ENCODE results near the gene FETUB. TPM values are rescaled to one million over a fixed set of nuclear protein-coding genes. Genes with fewer than 3 reads are reported as not detected.

The FETUB gene
- total RNA-seq, 2 experiments from 2014 or later, result not detected

DNA sequence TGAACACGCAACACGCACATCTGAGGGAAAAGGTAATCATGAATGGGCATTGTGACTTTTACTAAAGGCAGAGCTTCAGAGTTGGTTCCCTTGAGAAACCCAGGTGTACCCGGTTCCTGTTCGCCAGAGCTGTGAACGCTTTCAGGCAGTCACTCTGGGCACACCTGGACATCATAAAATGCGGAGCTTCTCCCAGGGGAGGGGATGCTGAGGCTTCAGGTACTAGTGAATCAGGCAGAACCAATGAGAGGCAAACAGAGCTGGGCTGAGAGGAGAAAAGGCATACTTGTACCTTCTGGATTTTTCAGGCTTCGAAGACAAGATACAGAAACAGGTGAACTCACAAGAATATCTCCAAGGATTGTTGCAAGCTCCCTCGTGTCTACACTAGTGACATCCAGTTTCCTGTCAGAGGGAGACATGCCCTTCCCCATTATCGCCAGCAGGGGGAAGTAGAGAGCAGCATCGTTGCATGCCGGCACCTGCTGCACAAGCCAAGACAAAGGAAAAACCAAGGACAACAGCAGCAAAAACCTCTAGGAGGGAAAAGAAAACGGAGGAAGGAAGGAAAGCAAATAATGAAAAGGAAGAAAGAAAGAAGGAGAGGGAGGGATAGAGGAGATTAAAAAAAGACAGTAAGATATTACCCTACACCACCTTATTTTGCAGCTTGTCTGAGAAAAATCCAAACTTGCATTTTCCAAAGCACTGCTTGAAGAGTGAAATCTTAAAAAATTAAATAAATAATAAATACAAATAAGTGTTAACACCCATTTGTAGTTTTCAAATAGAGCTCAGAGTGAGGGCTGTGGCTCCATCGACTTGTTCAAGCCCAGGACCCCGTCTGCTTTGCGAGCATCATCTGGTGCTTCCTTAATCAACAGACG, 25.4 kb upstream of the FETUB start:
- CTCF ChIA-PET, result interaction anchor here (0.6 to 6.6 kb wide), 58 partner anchors 10 to 955 kb away, joined by 3 to 164 read pairs (median 4); partner anchors contain the start of genes DNAJB11, FETUB, RFC4 and RPL39L
- H3K4me1 Mint-ChIP-seq (ENCODE audit: low read depth), result peaks cover 24% of the 10 kb centered on the region
- no peak overlapping the region for H3K27ac Mint-ChIP-seq
- POLR2A ChIA-PET, result interaction anchor here (0.6 to 2.7 kb wide), 5 partner anchors 45 to 953 kb away, joined by 3 to 10 read pairs (median 4); partner anchors contain the start of genes DNAJB11 and EIF4A2
- peaks cover 44% of the 10 kb centered on the region for H3K27me3 Mint-ChIP-seq (ENCODE audit: low read depth)
- ATAC-seq, result peak; percentile 61
- DNase-seq, result peak; percentile 82
- H3K9me3 Mint-ChIP-seq (ENCODE audit: insufficient read depth), result no peaks in the 10 kb centered on the region
- no peak overlapping the region for H3K4me3 Mint-ChIP-seq
- no peaks in the 10 kb centered on the region for H3K36me3 Mint-ChIP-seq (ENCODE audit: low read depth)

GRCh38 chr3:186616299-186616617, 23.9 kb upstream of the FETUB start:
- no peak for DNase-seq
- ATAC-seq, result no peak
- POLR2A ChIA-PET, result interaction anchor here (1.3 to 2.0 kb wide), 3 partner anchors 157 to 205 kb away, joined by 3 to 7 read pairs (median 6); no protein-coding TSS in a partner anchor
- H3K4me1 Mint-ChIP-seq (ENCODE audit: low read depth), result peaks cover 24% of the 10 kb centered on the region
- H3K27me3 Mint-ChIP-seq (ENCODE audit: low read depth), result peaks cover 49% of the 10 kb centered on the region
- no peaks in the 10 kb centered on the region for H3K9me3 Mint-ChIP-seq (ENCODE audit: insufficient read depth)
- CTCF ChIA-PET, result interaction anchor here (0.7 to 6.6 kb wide), 42 partner anchors 8 to 673 kb away, joined by 3 to 164 read pairs (median 6); partner anchors contain the start of genes CRYGS, DNAJB11, EIF4A2 and FETUB
- H3K4me3 Mint-ChIP-seq, result no peak overlapping the region
- no peak overlapping the region for H3K27ac Mint-ChIP-seq
- H3K36me3 Mint-ChIP-seq (ENCODE audit: low read depth), result no peaks in the 10 kb centered on the region

- H3K9me3 Mint-ChIP-seq (ENCODE audit: insufficient read depth), result no peaks in the 10 kb centered on the region
- H3K36me3 Mint-ChIP-seq (ENCODE audit: low read depth), result no peaks in the 10 kb centered on the region
- DNase-seq (peak; percentile 88), ATAC-seq (peak; percentile 99)
- CTCF ChIA-PET, result interaction anchor here (0.6 to 6.6 kb wide), 71 partner anchors 7 to 957 kb away, joined by 3 to 164 read pairs (median 4); partner anchors contain the start of genes CRYGS, DNAJB11, EIF4A2 and FETUB
- H3K4me3 Mint-ChIP-seq, result peak overlapping the region; percentile 64
- peak overlapping the region; percentile 59 for H3K27ac Mint-ChIP-seq
- H3K27me3 Mint-ChIP-seq (ENCODE audit: low read depth), result peaks cover 49% of the 10 kb centered on the region
- POLR2A ChIA-PET, result interaction anchor here (1.3 to 2.0 kb wide), 5 partner anchors 47 to 204 kb away, joined by 3 to 8 read pairs (median 7); partner anchors contain the start of genes DNAJB11 and EIF4A2
- peaks cover 24% of the 10 kb centered on the region for H3K4me1 Mint-ChIP-seq (ENCODE audit: low read depth)
These were observed 22.9 kb upstream of the FETUB start for GRCh38 chr3:186617036-186617946.

- peaks cover 24% of the 10 kb centered on the region for H3K4me1 Mint-ChIP-seq (ENCODE audit: low read depth)
- ATAC-seq (no peak), DNase-seq (no peak)
- H3K27ac Mint-ChIP-seq, result no peak overlapping the region
- peaks cover 47% of the 10 kb centered on the region for H3K27me3 Mint-ChIP-seq (ENCODE audit: low read depth)
- ChIA-PET CTCF (interaction anchor here (0.6 to 6.6 kb wide), 14 partner anchors 10 to 1365 kb away, joined by 3 to 164 read pairs (median 6); partner anchors contain the start of genes DNAJB11 and TBCCD1), POLR2A (interaction anchor here (2.0 kb wide), 1 partner anchor 48 kb away, joined by 7 read pairs; the partner anchor contains the start of gene DNAJB11)
- no peaks in the 10 kb centered on the region for H3K36me3 Mint-ChIP-seq (ENCODE audit: low read depth)
- no peaks in the 10 kb centered on the region for H3K9me3 Mint-ChIP-seq (ENCODE audit: insufficient read depth)
- no peak overlapping the region for H3K4me3 Mint-ChIP-seq
These were observed 21.8 kb upstream of the FETUB start for GRCh38 chr3:186618318-186618938.

GRCh38 chr3:186619787-186620212, 20.4 kb upstream of the FETUB start:
- ChIA-PET CTCF (interaction anchor here (0.9 to 1.4 kb wide), 2 partner anchors 79 to 201 kb away, joined by 3 to 4 read pairs; no protein-coding TSS in a partner anchor), POLR2A (no interaction called here)

GRCh38 chr3:186620213-186621092, 19.7 kb upstream of the FETUB start:
- CTCF ChIA-PET, result interaction anchor here (0.9 to 1.4 kb wide), 2 partner anchors 80 to 201 kb away, joined by 3 to 4 read pairs; no protein-coding TSS in a partner anchor
- H3K27me3 Mint-ChIP-seq (ENCODE audit: low read depth), result peaks cover 36% of the 10 kb centered on the region

More at GRCh38 chr3:186619787-186620212, 20.4 kb upstream of the FETUB start:
- DNase-seq (no peak), ATAC-seq (no peak)
- H3K4me3 Mint-ChIP-seq, result no peak overlapping the region
- H3K4me1 Mint-ChIP-seq (ENCODE audit: low read depth), result peaks cover 18% of the 10 kb centered on the region
- H3K27ac Mint-ChIP-seq, result no peak overlapping the region
- peaks cover 38% of the 10 kb centered on the region for H3K27me3 Mint-ChIP-seq (ENCODE audit: low read depth)
- no peaks in the 10 kb centered on the region for H3K9me3 Mint-ChIP-seq (ENCODE audit: insufficient read depth)
- H3K36me3 Mint-ChIP-seq (ENCODE audit: low read depth), result no peaks in the 10 kb centered on the region

GRCh38 chr3:186621894-186622650, 18.1 kb upstream of the FETUB start:
- H3K27me3 Mint-ChIP-seq (ENCODE audit: low read depth), result peaks cover 34% of the 10 kb centered on the region
- H3K4me1 Mint-ChIP-seq (ENCODE audit: low read depth), result peaks cover 6% of the 10 kb centered on the region
- H3K9me3 Mint-ChIP-seq (ENCODE audit: insufficient read depth), result no peaks in the 10 kb centered on the region
- ATAC-seq (no peak), DNase-seq (no peak)
- no peak overlapping the region for H3K4me3 Mint-ChIP-seq
- ChIA-PET POLR2A (interaction anchor here (1.1 kb wide), 1 partner anchor 47 kb away, joined by 3 read pairs; no protein-coding TSS in a partner anchor), CTCF (interaction anchor here (5.6 kb wide), 1 partner anchor 7 kb away, joined by 65 read pairs; no protein-coding TSS in a partner anchor)
- no peak overlapping the region for H3K27ac Mint-ChIP-seq
- no peaks in the 10 kb centered on the region for H3K36me3 Mint-ChIP-seq (ENCODE audit: low read depth)

More at GRCh38 chr3:186620213-186621092, 19.7 kb upstream of the FETUB start:
- no peak for DNase-seq
- no peaks in the 10 kb centered on the region for H3K36me3 Mint-ChIP-seq (ENCODE audit: low read depth)
- no peak overlapping the region for H3K4me3 Mint-ChIP-seq
- H3K4me1 Mint-ChIP-seq (ENCODE audit: low read depth), result peaks cover 16% of the 10 kb centered on the region
- POLR2A ChIA-PET, result interaction anchor here (0.6 kb wide), 1 partner anchor 51 kb away, joined by 3 read pairs; no protein-coding TSS in a partner anchor
- no peaks in the 10 kb centered on the region for H3K9me3 Mint-ChIP-seq (ENCODE audit: insufficient read depth)
- no peak for ATAC-seq
- no peak overlapping the region for H3K27ac Mint-ChIP-seq

GRCh38 chr3:186622651-186623310, 17.4 kb upstream of the FETUB start:
- ChIA-PET CTCF (interaction anchor here (0.7 to 5.6 kb wide), 2 partner anchors 7 to 855 kb away, joined by 3 to 65 read pairs; no protein-coding TSS in a partner anchor), POLR2A (interaction anchor here (1.1 kb wide), 1 partner anchor 48 kb away, joined by 3 read pairs; no protein-coding TSS in a partner anchor)
- no peak overlapping the region for H3K27ac Mint-ChIP-seq
- H3K4me1 Mint-ChIP-seq (ENCODE audit: low read depth), result no peaks in the 10 kb centered on the region
- DNase-seq, result no peak
- H3K9me3 Mint-ChIP-seq (ENCODE audit: insufficient read depth), result no peaks in the 10 kb centered on the region
- peaks cover 30% of the 10 kb centered on the region for H3K27me3 Mint-ChIP-seq (ENCODE audit: low read depth)
- H3K4me3 Mint-ChIP-seq, result no peak overlapping the region
- no peaks in the 10 kb centered on the region for H3K36me3 Mint-ChIP-seq (ENCODE audit: low read depth)
- ATAC-seq, result no peak

DNA sequence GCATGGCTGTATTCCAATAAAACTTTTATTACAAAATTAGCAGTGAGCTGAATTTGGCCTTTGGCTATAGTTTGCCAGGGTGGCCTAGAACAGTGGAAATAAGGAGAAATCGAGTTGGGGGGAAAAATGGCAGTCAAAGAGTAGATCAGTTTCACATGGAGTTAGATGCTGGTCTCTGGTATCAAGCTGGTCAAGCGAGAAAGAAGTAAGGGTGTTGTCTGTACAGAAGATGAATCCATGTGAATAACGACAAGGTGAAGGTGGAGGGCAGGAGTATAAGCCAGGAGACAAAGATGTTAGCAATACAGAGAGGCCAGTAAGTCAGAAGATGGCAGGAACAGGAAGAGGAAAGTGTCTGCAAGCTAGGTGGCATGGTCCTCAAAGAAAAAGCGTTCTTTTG, 15.6 kb upstream of the FETUB start:
- H3K9me3 Mint-ChIP-seq (ENCODE audit: insufficient read depth), result no peaks in the 10 kb centered on the region
- no peaks in the 10 kb centered on the region for H3K4me1 Mint-ChIP-seq (ENCODE audit: low read depth)
- no peaks in the 10 kb centered on the region for H3K36me3 Mint-ChIP-seq (ENCODE audit: low read depth)
- no peak for ATAC-seq
- CTCF ChIA-PET, result interaction anchor here (1.2 to 5.6 kb wide), 2 partner anchors 9 to 196 kb away, joined by 3 to 65 read pairs; no protein-coding TSS in a partner anchor
- POLR2A ChIA-PET, result no interaction called here
- H3K27ac Mint-ChIP-seq, result no peak overlapping the region
- H3K4me3 Mint-ChIP-seq, result no peak overlapping the region
- peaks cover 23% of the 10 kb centered on the region for H3K27me3 Mint-ChIP-seq (ENCODE audit: low read depth)
- DNase-seq, result no peak

All from activated CD8-positive, alpha-beta T cell treated with anti-CD3 and anti-CD28 coated beads, Interleukin-2, amount 10 ng/mL, durations not matched to agents 7 days and 5 days (primary cell).